Sciatic nerve (tissue), 2 donors: ENCODE data around the gene DOK6. TPM values are rescaled to one million over a fixed set of nuclear protein-coding genes. Genes with fewer than 3 reads are reported as not detected.

Experiments used
- ATAC-seq: fragments of 200-7000 bp; cut with Tn5 transposase; one replicate; pipeline ENCODE4 v1.9.1; 2020; ENCODE audit warnings: mild to moderate bottlenecking, moderate library complexity
- DNase-seq: peaks from one replicate; pipeline ENCODE4 v3.0.0-alpha.2; 2020; ENCODE audit warnings: low spot score
- intact Hi-C: fragments of 100-400 bp; cut with DNase I; formaldehyde crosslinking; loops from one replicate; pipeline ENCODE4 v1.14.2; 2022
- total RNA-seq: library from RNA; stranded (reverse); fragmentation: NEBNext Ultra II Directional; extraction: Animal tissue kit (Norgen Biotek cat#: 25700); gene quantifications from one replicate; pipeline ENCODE4 v1.2.1, GENCODE V29; 2021
- donor health status: DM: no; HTN: no; CAD: no.
- donor health status: DM: no; HTN: no; CAD: no.

DOK6 gene
- total RNA-seq, 1 donor from 2014 or later, result 14.1 TPM

GRCh38 chr18:69763821-69764220 lies 363.1 kb downstream of the DOK6 start:
- ATAC-seq (no peak), DNase-seq (no peak)
- intact Hi-C loops, result no loop called here

- intact Hi-C loops, result no loop called here
- no peak for ATAC-seq
- DNase-seq, result no peak
Observed at GRCh38 chr18:69770238-69770637, 369.6 kb downstream of the DOK6 start.

GRCh38 chr18:69774831-69775230 lies 374.1 kb downstream of the DOK6 start:
- intact Hi-C loops, result no loop called here
- ATAC-seq, result no peak

GRCh38 chr18:69777248-69777647 lies 376.6 kb downstream of the DOK6 start:
- DNase-seq (no peak), ATAC-seq (no peak)
- intact Hi-C loops, result no loop called here

More at GRCh38 chr18:69774831-69775230, 374.1 kb downstream of the DOK6 start:
- no peak for DNase-seq

- intact Hi-C loops, result no loop called here
- no peak for ATAC-seq
Observed at GRCh38 chr18:69778680-69779079, 378.0 kb downstream of the DOK6 start.

GRCh38 chr18:69780851-69781250 lies 380.2 kb downstream of the DOK6 start:
- intact Hi-C loops, result no loop called here
- DNase-seq (no peak), ATAC-seq (no peak)

More at GRCh38 chr18:69778680-69779079, 378.0 kb downstream of the DOK6 start:
- DNase-seq, result no peak

- DNase-seq (no peak), ATAC-seq (no peak)
- intact Hi-C loops, result no loop called here
Observed at GRCh38 chr18:69784815-69785214, 384.1 kb downstream of the DOK6 start.

GRCh38 chr18:69785466-69785865 lies 384.8 kb downstream of the DOK6 start:
- intact Hi-C loops, result no loop called here
- no peak for DNase-seq
- no peak for ATAC-seq

- no peak for DNase-seq
- no peak for ATAC-seq
- intact Hi-C loops, result no loop called here
Observed at GRCh38 chr18:69786427-69786826, 385.7 kb downstream of the DOK6 start.

GRCh38 chr18:69787825-69788547 lies 387.3 kb downstream of the DOK6 start:
- DNase-seq, result no peak
- intact Hi-C loops, result no loop called here
- ATAC-seq, result no peak

GRCh38 chr18:69789794-69790193 lies 389.1 kb downstream of the DOK6 start:
- ATAC-seq (no peak), DNase-seq (no peak)
- intact Hi-C loops, result no loop called here

GRCh38 chr18:69790649-69791048 lies 390.0 kb downstream of the DOK6 start:
- no peak for ATAC-seq
- intact Hi-C loops, result no loop called here
- no peak for DNase-seq

GRCh38 chr18:69795791-69796190 lies 395.1 kb downstream of the DOK6 start:
- DNase-seq (no peak), ATAC-seq (no peak)
- intact Hi-C loops, result no loop called here

- ATAC-seq (no peak), DNase-seq (no peak)
- intact Hi-C loops, result no loop called here
Observed at GRCh38 chr18:69804776-69805501, 404.3 kb downstream of the DOK6 start.

- intact Hi-C loops, result no loop called here
- no peak for ATAC-seq
- no peak for DNase-seq
Observed at GRCh38 chr18:69808399-69808798, 407.7 kb downstream of the DOK6 start.

GRCh38 chr18:69813559-69813958 lies 412.9 kb downstream of the DOK6 start:
- ATAC-seq (no peak), DNase-seq (no peak)
- intact Hi-C loops, result no loop called here

GRCh38 chr18:69814861-69815385 lies 414.2 kb downstream of the DOK6 start:
- DNase-seq, result no peak
- intact Hi-C loops, result no loop called here
- ATAC-seq, result no peak

GRCh38 chr18:69817335-69817940 lies 416.8 kb downstream of the DOK6 start:
- ATAC-seq, result no peak

GRCh38 chr18:69819460-69819859 lies 418.8 kb downstream of the DOK6 start:
- DNase-seq (no peak), ATAC-seq (no peak)
- intact Hi-C loops, result no loop called here

More at GRCh38 chr18:69817335-69817940, 416.8 kb downstream of the DOK6 start:
- intact Hi-C loops, result no loop called here
- DNase-seq, result no peak

- intact Hi-C loops, result no loop called here
- DNase-seq (no peak), ATAC-seq (no peak)
Observed at GRCh38 chr18:69820538-69820937, 419.9 kb downstream of the DOK6 start.
